HepG2 (cell line): Measurements from ENCODE around the gene TMEM139. TPM values are rescaled to one million over a fixed set of nuclear protein-coding genes. Genes with fewer than 3 reads are reported as not detected.

Source experiments
- ATAC-seq: fragments of 200-7000 bp; cut with Tn5 transposase; 3 replicates; pipeline ENCODE4 v1.9.1; 2020; ENCODE audit warnings: mild to moderate bottlenecking, moderate library complexity
- BruUV-seq: library from RNA; stranded (reverse); fragments of 400-500 nt; replicated peaks from 2 replicates; lab custom pipeline; 2021; lab: Mats Ljungman, UMichigan
- CTCF ChIA-PET: fragments of 300-600 bp; formaldehyde crosslinking; extraction: SDS; loops from one replicate; lab custom pipeline; 2021; ENCODE audit warnings: low total read pairs, inconsistent platforms, low intra/inter-chr PET ratio; lab: Yijun Ruan, JAX
- POLR2A ChIA-PET: fragments of 350-600 bp; sonication (Branson Sonifier 250); formaldehyde crosslinking; loops from one replicate; lab custom pipeline; 2020; ENCODE audit warnings: antibody characterized with exemption, inconsistent platforms; lab: Yijun Ruan, JAX
- DNase-seq: peaks from one replicate; pipeline ENCODE4 v3.0.0-alpha.2; 2015; ENCODE audit warnings: low spot score
- FAIRE-seq: peaks from 3 replicates; lab custom pipeline; 2011; peaks lifted over from hg19 to GRCh38; lab: Jason Lieb, UNC
- H2AFZ ChIP-seq: one replicate; pipeline ENCODE4 v1.6.1; 2011; ENCODE audit warnings: low read length, inconsistent platforms
- H3K27ac ChIP-seq: fragments of 300-600 bp; 3 replicates; pipeline ENCODE4 v1.8.0; 2011; ENCODE audit warnings: mixed run types, mild to moderate bottlenecking, mixed read lengths, low read length, inconsistent platforms; ENCODE audit not compliant: insufficient read depth; ENCODE audit errors: extremely low read length
- H3K27me3 ChIP-seq, 2 experiments: fragments of 200-600 bp in 1 of 2; 2 replicates in 1 of 2; 3 replicates in 1 of 2; pipeline versions ENCODE4 v1.6.0 to v1.8.0; 2011; ENCODE audit warnings: low read length in 2 of 2, mild to moderate bottlenecking in 2 of 2, moderate library complexity in 2 of 2, inconsistent platforms in 1 of 2; ENCODE audit not compliant: insufficient read depth in 2 of 2, control insufficient read depth in 1 of 2
- H3K36me3 ChIP-seq, 2 experiments: fragments of 200-600 bp in 1 of 2; replicated peaks in 1 of 2; 2 replicates in 1 of 2; 3 replicates in 1 of 2; pipeline versions ENCODE4 v1.5.1 to v1.8.0; 2011; ENCODE audit warnings: low read length in 2 of 2, inconsistent platforms in 1 of 2; ENCODE audit not compliant: insufficient read depth in 2 of 2, control insufficient read depth in 1 of 2
- H3K4me1 ChIP-seq: 2 replicates; pipeline ENCODE4 v1.5.1; 2012; ENCODE audit warnings: low read length, inconsistent platforms; ENCODE audit not compliant: insufficient read depth
- H3K4me2 ChIP-seq: 2 replicates; pipeline ENCODE4 v1.6.0; 2011; ENCODE audit warnings: low read depth, low read length, inconsistent platforms
- H3K4me3 ChIP-seq, 3 experiments: fragments of 200-600 bp in 1 of 3; sonication (generic), shearing (Covaris generic) in 1 of 3; replicated peaks in 1 of 3; 2 replicates each; pipeline ENCODE4 v1.5.1; 2011 to 2016; ENCODE audit warnings: low read length in 3 of 3, inconsistent platforms in 2 of 3, low read depth in 2 of 3, mild to moderate bottlenecking in 2 of 3, control low read depth in 1 of 3, mixed read lengths in 1 of 3; ENCODE audit not compliant: insufficient read depth in 1 of 3
- H3K79me2 ChIP-seq: one replicate; pipeline ENCODE4 v1.6.1; 2011; ENCODE audit warnings: low read length, inconsistent platforms; ENCODE audit not compliant: insufficient read depth
- H3K9ac ChIP-seq: 2 replicates; pipeline ENCODE4 v1.6.0; 2011; ENCODE audit warnings: mild to moderate bottlenecking, low read depth, low read length, inconsistent platforms; ENCODE audit not compliant: insufficient read depth
- H3K9me3 ChIP-seq: 2 replicates; pipeline ENCODE4 v1.5.1; 2012; ENCODE audit warnings: mild to moderate bottlenecking, low read length
- H4K20me1 ChIP-seq: 2 replicates; pipeline ENCODE4 v1.6.0; 2011; ENCODE audit warnings: inconsistent platforms, mild to moderate bottlenecking, low read length, moderate library complexity; ENCODE audit not compliant: insufficient read depth
- CHD2 ChIP-seq: IDR thresholded peaks from 2 replicates; pipeline ENCODE4 v1.6.1; 2011; ENCODE audit warnings: low read depth, low read length, improper control_type of control experiment
- GABPA ChIP-seq, 2 experiments: IDR thresholded peaks; 2 replicates each; pipeline ENCODE4 v1.6.1; 2011 to 2016; ENCODE audit warnings: low read depth in 2 of 2, low read length in 1 of 2, missing biosample characterization in 1 of 2, missing genetic modification characterization in 1 of 2
- HOXA5 ChIP-seq: sonication (generic); formaldehyde crosslinking; IDR thresholded peaks from 2 replicates; pipeline ENCODE4 v1.4.0; 2020; ENCODE audit warnings: missing genetic modification reagents
- IRX3 ChIP-seq: sonication (generic); formaldehyde crosslinking; IDR thresholded peaks from 2 replicates; pipeline ENCODE4 v1.8.1; 2023; ENCODE audit warnings: mild to moderate bottlenecking, low read depth, missing genetic modification reagents, borderline replicate concordance
- NCOA5 ChIP-seq: sonication (generic); formaldehyde crosslinking; IDR thresholded peaks from 2 replicates; pipeline ENCODE4 v1.4.0; 2020; ENCODE audit warnings: missing genetic modification reagents
- RBM39 ChIP-seq: fragments of 200-400 bp; formaldehyde crosslinking; IDR thresholded peaks from one replicate; pipeline ENCODE4 v1.6.1; 2018; ENCODE audit warnings: antibody characterized with exemption, mild to moderate bottlenecking, low read depth, low read length; ENCODE audit not compliant: poor library complexity, severe bottlenecking
- SIN3A ChIP-seq: IDR thresholded peaks from 2 replicates; pipeline ENCODE4 v1.6.1; 2011; ENCODE audit warnings: low read depth, mild to moderate bottlenecking, control low read depth, low read length, borderline replicate concordance
- ZBTB8A ChIP-seq: sonication (generic); formaldehyde crosslinking; IDR thresholded peaks from 2 replicates; pipeline ENCODE4 v1.4.0; 2020; ENCODE audit warnings: mild to moderate bottlenecking, low read depth, missing genetic modification reagents, borderline replicate concordance
- ZNF644 ChIP-seq: IDR thresholded peaks from 2 replicates; pipeline ENCODE4 v1.6.1; 2016; ENCODE audit warnings: low read depth
- ZNF780A ChIP-seq: sonication (generic); formaldehyde crosslinking; IDR thresholded peaks from 2 replicates; pipeline ENCODE4 v1.8.0; 2022; ENCODE audit warnings: mild to moderate bottlenecking, missing genetic modification reagents, moderate library complexity
- WGBS: methylation state at CpG from one replicate; pipeline ENCODE4 v1.1.6; 2017; ENCODE audit warnings: low lambda C conversion rate; 5-methylcytosine and 5-hydroxymethylcytosine counted together
- in situ Hi-C: cut with HindIII; loops from 2 replicates; pipeline ENCODE4 v1.10.0; 2017; ENCODE audit warnings: low pct_unique_long_range_greater_than_20kb; ENCODE audit not compliant: extremely low pct_ligation_motif_present
- intact Hi-C: fragments of 100-400 bp; cut with micrococcal nuclease; formaldehyde crosslinking; loops from one replicate; pipeline ENCODE4 v1.10.0; 2022; ENCODE audit not compliant: unreplicated experiment
- polyA plus RNA-seq, 8 experiments: library from polyadenylated mRNA; depleted of rRNA in 3 of 8; stranded (reverse) in 7 of 8; unstranded in 1 of 8; fragments of >200 nt; fragmentation: Illumina TruSeq in 4 of 8; extraction: Trizol in 4 of 8; gene quantifications; 2 replicates each; pipeline versions ENCODE4 v1.2.1 to v1.2.3, GENCODE V29; 2011 to 2016; ENCODE audit warnings: low read depth in 4 of 8, missing spikeins in 1 of 8, mixed read lengths in 1 of 8; ENCODE audit not compliant: insufficient read depth in 1 of 8
- total RNA-seq, 5 experiments: library from RNA; depleted of rRNA; stranded (reverse); fragments of >200 nt; fragmentation: Illumina TruSeq; extraction: Trizol; gene quantifications; 2 replicates each; pipeline ENCODE4 v1.2.3, GENCODE V29; 2016; ENCODE audit warnings: low read depth in 1 of 5
- TF ChIP-seq, protein P1 (sequence below): sonication (generic); formaldehyde crosslinking; conservative IDR thresholded peaks from 2 replicates; pipeline ENCODE4 v1.8.1; 2023; ENCODE audit warnings: missing genetic modification reagents
- TF ChIP-seq, protein P2 (sequence below): sonication (generic); formaldehyde crosslinking; IDR thresholded peaks from 2 replicates; pipeline ENCODE4 v1.4.0; 2020; ENCODE audit warnings: missing genetic modification reagents
- TF ChIP-seq, protein P3 (sequence below): sonication (generic); formaldehyde crosslinking; IDR thresholded peaks from 2 replicates; pipeline ENCODE4 v1.4.0; 2020; ENCODE audit warnings: mild to moderate bottlenecking, missing genetic modification reagents, borderline replicate concordance

The TMEM139 gene
- total and polyA plus RNA-seq, 2 of the 13 experiments (the other 11 are each of a cell fraction or from before 2014, with no cell fraction given) = 7.9 to 14.0 TPM

DNA sequence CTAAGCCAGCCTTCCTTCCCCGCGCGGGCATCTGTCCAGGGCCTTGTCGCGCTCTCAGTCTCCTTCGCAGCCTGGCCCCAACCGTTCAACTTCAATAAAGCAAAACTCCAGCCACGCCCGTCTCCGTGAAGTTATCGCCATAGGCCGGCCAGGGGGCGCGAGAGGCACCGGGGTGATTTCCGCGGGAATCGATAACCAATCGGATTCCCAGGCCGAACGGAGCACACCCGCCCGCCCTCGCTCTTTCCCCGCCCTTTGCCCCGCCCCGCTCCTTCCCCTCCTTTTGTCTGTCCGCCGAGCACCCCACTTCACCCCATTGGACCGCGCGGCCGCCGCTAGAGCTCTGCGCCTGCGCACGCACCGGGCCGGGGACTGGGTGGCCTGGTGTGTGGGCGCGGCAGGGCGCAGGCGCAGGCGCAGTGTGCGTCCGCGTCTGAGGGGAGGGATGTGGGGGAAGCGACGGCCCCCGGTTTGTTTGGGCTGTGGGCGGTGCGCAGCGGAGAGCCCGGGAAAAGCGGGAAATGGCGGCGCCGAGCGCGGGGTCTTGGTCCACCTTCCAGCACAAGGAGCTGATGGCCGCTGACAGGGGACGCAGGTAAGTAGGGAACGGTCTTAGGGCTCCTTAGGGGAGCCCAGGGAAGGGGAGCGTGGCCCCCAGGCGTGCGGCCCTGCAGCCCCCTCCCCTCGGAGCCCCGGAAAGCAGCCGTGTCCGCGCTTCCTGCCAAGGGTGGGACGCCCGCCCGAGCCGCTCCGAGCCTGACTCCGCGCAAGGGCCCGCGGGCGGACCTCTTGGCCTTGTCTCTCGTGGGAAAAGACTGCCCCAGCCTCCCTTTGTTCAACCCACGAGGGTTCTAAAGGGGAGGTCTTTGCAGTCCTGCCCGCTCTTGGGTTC is 3.4 kb downstream of the TMEM139 start, which contains the start of gene CASP2:
Gene CASP2, plus strand, starts transcription at position 417 of the 892 bp plus-strand sequence. Its CDS starts 105 bp downstream, at position 522.
- POLR2A ChIA-PET = interaction anchor here (0.8 to 2.7 kb wide), 9 partner anchors 9 to 108 kb away, joined by 3 to 44 read pairs (median 4); partner anchors contain the start of gene GSTK1
- TF ChIP-seq, protein P1, sequence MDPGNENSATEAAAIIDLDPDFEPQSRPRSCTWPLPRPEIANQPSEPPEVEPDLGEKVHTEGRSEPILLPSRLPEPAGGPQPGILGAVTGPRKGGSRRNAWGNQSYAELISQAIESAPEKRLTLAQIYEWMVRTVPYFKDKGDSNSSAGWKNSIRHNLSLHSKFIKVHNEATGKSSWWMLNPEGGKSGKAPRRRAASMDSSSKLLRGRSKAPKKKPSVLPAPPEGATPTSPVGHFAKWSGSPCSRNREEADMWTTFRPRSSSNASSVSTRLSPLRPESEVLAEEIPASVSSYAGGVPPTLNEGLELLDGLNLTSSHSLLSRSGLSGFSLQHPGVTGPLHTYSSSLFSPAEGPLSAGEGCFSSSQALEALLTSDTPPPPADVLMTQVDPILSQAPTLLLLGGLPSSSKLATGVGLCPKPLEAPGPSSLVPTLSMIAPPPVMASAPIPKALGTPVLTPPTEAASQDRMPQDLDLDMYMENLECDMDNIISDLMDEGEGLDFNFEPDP (CRISPR knock-in tag) = no peak
- TF ChIP-seq HOXA5 (CRISPR knock-in tag) (peak; percentile 50; the same call in 1 of the 2 replicates), IRX3 (CRISPR knock-in tag) (0 out of 2 replicates have a peak, but pooled peaks have one; percentile 11), CHD2 (no peak), SIN3A (peak; percentile 61; the same call in 1 of the 2 replicates), ZBTB8A (CRISPR knock-in tag) (no peak), GABPA (IDR thresholded peaks at IDR 0.05; ENCODE audit: low read depth, low read length) (peak; percentile 25; the same call in 1 of the 2 replicates), GABPA (CRISPR knock-in tag; IDR thresholded peaks at IDR 0.05; ENCODE audit: low read depth) (no peak; the same call in 1 of the 2 replicates), NCOA5 (CRISPR knock-in tag) (no peak), RBM39 (no peak), ZNF644 (CRISPR knock-in tag) (no peak), ZNF780A (peak; percentile 67; the same call in 1 of the 2 replicates)
- TF ChIP-seq, protein P2, sequence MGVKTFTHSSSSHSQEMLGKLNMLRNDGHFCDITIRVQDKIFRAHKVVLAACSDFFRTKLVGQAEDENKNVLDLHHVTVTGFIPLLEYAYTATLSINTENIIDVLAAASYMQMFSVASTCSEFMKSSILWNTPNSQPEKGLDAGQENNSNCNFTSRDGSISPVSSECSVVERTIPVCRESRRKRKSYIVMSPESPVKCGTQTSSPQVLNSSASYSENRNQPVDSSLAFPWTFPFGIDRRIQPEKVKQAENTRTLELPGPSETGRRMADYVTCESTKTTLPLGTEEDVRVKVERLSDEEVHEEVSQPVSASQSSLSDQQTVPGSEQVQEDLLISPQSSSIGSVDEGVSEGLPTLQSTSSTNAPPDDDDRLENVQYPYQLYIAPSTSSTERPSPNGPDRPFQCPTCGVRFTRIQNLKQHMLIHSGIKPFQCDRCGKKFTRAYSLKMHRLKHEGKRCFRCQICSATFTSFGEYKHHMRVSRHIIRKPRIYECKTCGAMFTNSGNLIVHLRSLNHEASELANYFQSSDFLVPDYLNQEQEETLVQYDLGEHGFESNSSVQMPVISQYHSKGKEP (CRISPR knock-in tag) = no peak
- TF ChIP-seq, protein P3, sequence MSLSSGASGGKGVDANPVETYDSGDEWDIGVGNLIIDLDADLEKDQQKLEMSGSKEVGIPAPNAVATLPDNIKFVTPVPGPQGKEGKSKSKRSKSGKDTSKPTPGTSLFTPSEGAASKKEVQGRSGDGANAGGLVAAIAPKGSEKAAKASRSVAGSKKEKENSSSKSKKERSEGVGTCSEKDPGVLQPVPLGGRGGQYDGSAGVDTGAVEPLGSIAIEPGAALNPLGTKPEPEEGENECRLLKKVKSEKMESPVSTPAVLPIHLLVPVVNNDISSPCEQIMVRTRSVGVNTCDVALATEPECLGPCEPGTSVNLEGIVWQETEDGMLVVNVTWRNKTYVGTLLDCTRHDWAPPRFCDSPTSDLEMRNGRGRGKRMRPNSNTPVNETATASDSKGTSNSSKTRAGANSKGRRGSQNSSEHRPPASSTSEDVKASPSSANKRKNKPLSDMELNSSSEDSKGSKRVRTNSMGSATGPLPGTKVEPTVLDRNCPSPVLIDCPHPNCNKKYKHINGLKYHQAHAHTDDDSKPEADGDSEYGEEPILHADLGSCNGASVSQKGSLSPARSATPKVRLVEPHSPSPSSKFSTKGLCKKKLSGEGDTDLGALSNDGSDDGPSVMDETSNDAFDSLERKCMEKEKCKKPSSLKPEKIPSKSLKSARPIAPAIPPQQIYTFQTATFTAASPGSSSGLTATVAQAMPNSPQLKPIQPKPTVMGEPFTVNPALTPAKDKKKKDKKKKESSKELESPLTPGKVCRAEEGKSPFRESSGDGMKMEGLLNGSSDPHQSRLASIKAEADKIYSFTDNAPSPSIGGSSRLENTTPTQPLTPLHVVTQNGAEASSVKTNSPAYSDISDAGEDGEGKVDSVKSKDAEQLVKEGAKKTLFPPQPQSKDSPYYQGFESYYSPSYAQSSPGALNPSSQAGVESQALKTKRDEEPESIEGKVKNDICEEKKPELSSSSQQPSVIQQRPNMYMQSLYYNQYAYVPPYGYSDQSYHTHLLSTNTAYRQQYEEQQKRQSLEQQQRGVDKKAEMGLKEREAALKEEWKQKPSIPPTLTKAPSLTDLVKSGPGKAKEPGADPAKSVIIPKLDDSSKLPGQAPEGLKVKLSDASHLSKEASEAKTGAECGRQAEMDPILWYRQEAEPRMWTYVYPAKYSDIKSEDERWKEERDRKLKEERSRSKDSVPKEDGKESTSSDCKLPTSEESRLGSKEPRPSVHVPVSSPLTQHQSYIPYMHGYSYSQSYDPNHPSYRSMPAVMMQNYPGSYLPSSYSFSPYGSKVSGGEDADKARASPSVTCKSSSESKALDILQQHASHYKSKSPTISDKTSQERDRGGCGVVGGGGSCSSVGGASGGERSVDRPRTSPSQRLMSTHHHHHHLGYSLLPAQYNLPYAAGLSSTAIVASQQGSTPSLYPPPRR (CRISPR knock-in tag) = no peak; the same call in 1 of the 2 replicates

More for the DNA sequence above, 3.4 kb downstream of the TMEM139 start, which contains the start of gene CASP2:
- Histone ChIP-seq H3K27me3 (no peaks in the 10 kb centered on the region; a peak in 1 of 5 replicates), H3K4me1 (peaks cover 64% of the 10 kb centered on the region), H3K79me2 (peaks cover 26% of the 10 kb centered on the region), H3K4me2 (peak within 1 kb of the TSS; percentile 96), H4K20me1 (no peaks in the 10 kb centered on the region), H3K36me3 (peaks cover 5 to 15% of the 10 kb centered on the region in 2 experiments; a peak in 4 of 5 replicates), H3K9ac (peak within 1 kb of the TSS; percentile 83), H2AFZ (peak within 1 kb of the TSS; percentile 64), H3K27ac (peak within 1 kb of the TSS; percentile 78), H3K9me3 (no peaks in the 10 kb centered on the region), H3K4me3 (peak within 1 kb of the TSS; percentile 72 to 80 (median 79))
- ATAC-seq = peak; percentile 68
- CTCF ChIA-PET = interaction anchor here (3.1 kb wide), 1 partner anchor 48 kb away, joined by 7 read pairs; no protein-coding TSS in a partner anchor
- FAIRE-seq = no peak
- intact Hi-C loops (no loop called here), in situ Hi-C loops (no loop called here)
- BruUV-seq = no TSS peak
- 19% methylated on average over 35 of the region's 84 CpGs for WGBS
- peak; percentile 89 for DNase-seq
